A549 treated with Hydrocortisone at 1 μM for 4 hours (cell line): Measurements from ENCODE around the gene BZW2. TPM values are rescaled to one million over a fixed set of nuclear protein-coding genes. Genes with fewer than 3 reads are reported as not detected.

Experiments used
- total RNA-seq: library from RNA; stranded (reverse); fragments of 200-300 nt; extraction: Qiagen RNA extraction; gene quantifications from 5 replicates; pipeline ENCODE4 v1.2.3, GENCODE V29; 2022

Gene BZW2
- 94.0 to 109 TPM (median 96.3 TPM) in 5 replicates for total RNA-seq

DNA sequence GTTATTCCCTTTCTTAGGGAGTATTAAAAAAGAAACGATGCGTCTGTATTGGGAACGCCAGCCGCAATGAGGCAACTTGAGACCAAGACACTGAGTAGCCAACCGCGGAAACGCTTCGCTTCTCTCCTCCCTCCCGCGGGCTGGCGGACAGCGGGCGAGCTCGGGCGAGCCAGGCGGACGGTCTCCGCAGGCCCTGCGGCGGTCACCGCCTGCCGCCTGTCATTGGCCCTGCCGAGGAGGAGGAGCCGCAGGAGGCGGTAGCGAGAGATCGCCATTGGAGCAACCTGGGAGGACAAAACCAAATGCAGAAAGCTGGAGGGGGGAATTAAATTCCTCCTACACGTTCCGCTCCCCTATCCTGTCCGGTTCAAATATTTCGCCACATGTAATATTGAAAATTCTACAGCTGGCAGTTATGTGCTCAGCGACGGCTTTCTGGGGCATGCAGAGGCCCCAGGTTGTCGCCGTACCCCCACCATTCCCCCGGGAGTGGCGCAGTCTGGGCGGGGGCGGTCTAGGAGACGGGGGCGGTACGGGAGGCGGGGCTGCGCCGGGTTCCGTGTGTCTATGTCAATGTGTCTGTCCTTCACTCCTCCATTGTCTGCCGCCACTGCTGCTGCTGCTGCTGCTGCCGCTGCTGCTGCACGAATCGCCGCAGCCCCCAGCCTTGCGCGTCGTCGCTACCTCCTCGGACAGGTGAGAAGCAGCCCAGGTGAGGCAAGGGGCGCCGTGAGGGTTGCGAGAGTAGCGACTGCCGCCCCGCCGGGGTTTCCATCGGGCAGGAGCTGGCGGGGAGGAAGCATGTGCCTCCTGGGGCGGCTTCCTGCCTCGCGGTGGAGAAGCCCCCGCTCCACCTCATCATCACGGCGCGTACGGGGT is at the start of gene BZW2, which contains the start of gene ANKMY2:
Gene BZW2 (plus strand): TSS at position 589 of the 879 bp plus-strand sequence. CDS start 19,263 bp downstream, outside the sequence.
Gene ANKMY2 (minus strand): TSS at position 162 of the 879 bp plus-strand sequence. CDS start 181 bp downstream, outside the sequence.

GRCh38 chr7:16753102-16753931 is 107.3 kb downstream of the BZW2 start, which contains the start of gene TSPAN13:
TSPAN13 (plus strand) TSS chr7:16753755; CDS start chr7:16753968, 213 bp downstream.

Other genes with a start within 250 kb of the BZW2 start
- 0.43 to 0.78 TPM (median 0.74 TPM) in 5 replicates for gene CRPPA, start 224.6 kb upstream of the BZW2 start, total RNA-seq
- gene SOSTDC1, start 180.4 kb upstream of the BZW2 start, total RNA-seq = not detected in 5 replicates
- not detected in 5 replicates for gene LRRC72, start 119.4 kb upstream of the BZW2 start, total RNA-seq
- 13.1 to 16.2 TPM (median 13.8 TPM) in 5 replicates for gene ANKMY2, start 427 bp upstream of the BZW2 start, total RNA-seq
- 15.6 to 19.3 TPM (median 16.3 TPM) in 5 replicates for gene TSPAN13, start 107.6 kb downstream of the BZW2 start, total RNA-seq
- gene AGR2, start 158.8 kb downstream of the BZW2 start, total RNA-seq = 97.1 to 153 TPM (median 143 TPM) in 5 replicates
- not detected in 5 replicates for gene AGR3, start 235.8 kb downstream of the BZW2 start, total RNA-seq